K562 (cell line): Measurements from ENCODE around the gene NFE2. TPM values are rescaled to one million over a fixed set of nuclear protein-coding genes. Genes with fewer than 3 reads are reported as not detected.

Experiments used
- CHD1 ChIP-seq: fragments of 200-600 bp; sonication (generic); IDR thresholded peaks from one replicate; pipeline ENCODE4 v1.6.1; 2012; ENCODE audit warnings: mild to moderate bottlenecking, moderate library complexity, low read length, inconsistent platforms
- DPF2 ChIP-seq: fragments of 450-650 bp; IDR thresholded peaks from 2 replicates; pipeline ENCODE4 v1.6.1; 2016
- FOSL1 ChIP-seq: fragments of 200-800 bp; sonication (Bioruptor generic); conservative IDR thresholded peaks from 2 replicates; pipeline ENCODE4 v1.6.1; 2016; ENCODE audit warnings: missing genetic modification characterization, missing compliant biosample characterization
- FUS ChIP-seq: fragments of 200-400 bp; formaldehyde crosslinking; optimal IDR thresholded peaks from 2 replicates; pipeline ENCODE3; 2017; ENCODE audit warnings: low read depth, low read length
- MYBL2 ChIP-seq, 2 experiments: fragments of 450-650 bp in 1 of 2; sonication (generic) in 1 of 2; formaldehyde crosslinking in 1 of 2; IDR thresholded peaks; 2 replicates each; pipeline versions ENCODE4 v1.6.1 to v1.8.1; 2017 to 2022; ENCODE audit warnings: borderline replicate concordance in 1 of 2, inconsistent platforms in 1 of 2, low read depth in 1 of 2, mild to moderate bottlenecking in 1 of 2, missing genetic modification reagents in 1 of 2, moderate library complexity in 1 of 2
- NR3C1 ChIP-seq: sonication (generic); formaldehyde crosslinking; IDR thresholded peaks from 2 replicates; pipeline ENCODE4 v1.8.1; 2022; ENCODE audit warnings: missing genetic modification reagents
- PHB ChIP-seq: fragments of 250-450 bp; sonication (Bioruptor Pico); IDR thresholded peaks from 2 replicates; pipeline ENCODE4 v1.5.0; 2021
- PHF8 ChIP-seq: fragments of 200-600 bp; sonication (generic); IDR thresholded peaks from 2 replicates; pipeline ENCODE4 v1.6.1; 2012; ENCODE audit warnings: mixed run types, mild to moderate bottlenecking, inconsistent platforms, low read length, moderate library complexity, borderline replicate concordance
- PHTF2 ChIP-seq: fragments of 250-450 bp; sonication (Bioruptor Pico); IDR thresholded peaks from 2 replicates; pipeline ENCODE4 v1.5.0; 2021; ENCODE audit warnings: mild to moderate bottlenecking
- POLR2AphosphoS5 ChIP-seq: IDR thresholded peaks from 2 replicates; pipeline ENCODE4 v1.6.1; 2011; ENCODE audit warnings: mild to moderate bottlenecking, low read depth, low read length, moderate library complexity; ENCODE audit not compliant: control insufficient read depth, insufficient read depth
- RBM22 ChIP-seq: fragments of 200-400 bp; formaldehyde crosslinking; IDR thresholded peaks from 2 replicates; pipeline ENCODE4 v1.6.1; 2018; ENCODE audit warnings: low read length, low read depth; ENCODE audit not compliant: poor library complexity, severe bottlenecking
- SLC30A9 ChIP-seq: fragments of 250-450 bp; sonication (Bioruptor Pico); IDR thresholded peaks from 2 replicates; pipeline ENCODE4 v1.8.0; 2022; ENCODE audit warnings: mild to moderate bottlenecking, moderate library complexity
- SMARCE1 ChIP-seq: fragments of 450-650 bp; IDR thresholded peaks from 2 replicates; pipeline ENCODE4 v1.7.1; 2016; ENCODE audit warnings: mild to moderate bottlenecking
- ZKSCAN1 ChIP-seq: fragments of 150-350 bp; IDR thresholded peaks from 2 replicates; pipeline ENCODE4 v1.6.1; 2016; ENCODE audit warnings: low read depth, low read length
- ZNF174 ChIP-seq: fragments of 250-450 bp; sonication (Bioruptor Pico); IDR thresholded peaks from 2 replicates; pipeline ENCODE4 v1.4.0; 2020; ENCODE audit warnings: mild to moderate bottlenecking
- ZNF24 ChIP-seq: fragments of 450-650 bp; IDR thresholded peaks from 2 replicates; pipeline ENCODE4 v1.6.1; 2016
- polyA plus RNA-seq, 8 experiments: library from polyadenylated mRNA; depleted of rRNA in 4 of 8; stranded (reverse) in 5 of 8; unstranded in 3 of 8; fragments of >200 nt; fragmentation: Nextera tagmentation in 2 of 8; fragmentation: Illumina TruSeq in 1 of 8; extraction: Ambion mirVana in 2 of 8; extraction: Trizol in 1 of 8; gene quantifications; 2 replicates each; pipeline versions ENCODE4 v1.2.1 to v1.2.3, GENCODE V29; 2011 to 2014; ENCODE audit warnings: inconsistent platforms in 1 of 8, missing spikeins in 1 of 8
- total RNA-seq, 7 experiments: library from RNA; depleted of rRNA in 6 of 7; stranded (reverse); fragments of >200 nt in 6 of 7; fragmentation: Illumina TruSeq in 2 of 7; extraction: Trizol in 2 of 7; gene quantifications; 2 replicates each; pipeline versions ENCODE4 v1.2.1 to v1.2.3, GENCODE V29; 2011 to 2021; ENCODE audit warnings: low replicate concordance in 1 of 7
- TF ChIP-seq, protein P1 (sequence below): fragments of 250-450 bp; sonication (Bioruptor Pico); IDR thresholded peaks from 2 replicates; pipeline ENCODE4 v1.5.0; 2021
- TF ChIP-seq, protein P2 (sequence below): sonication (generic); formaldehyde crosslinking; IDR thresholded peaks from 2 replicates; pipeline ENCODE4 v1.5.0; 2020; ENCODE audit warnings: missing genetic modification reagents
- TF ChIP-seq, protein P3 (sequence below): fragments of 250-450 bp; sonication (Bioruptor Pico); IDR thresholded peaks from 2 replicates; pipeline ENCODE4 v1.8.0; 2021; ENCODE audit warnings: moderate library complexity, mild to moderate bottlenecking, inconsistent platforms
- TF ChIP-seq, protein P4 (sequence below), 2 experiments: IDR thresholded peaks; 2 replicates each; pipeline ENCODE4 v1.6.1; 2012; ENCODE audit warnings: improper control_type of control experiment in 2 of 2, low read depth in 2 of 2, low read length in 2 of 2, borderline replicate concordance in 1 of 2
- TF ChIP-seq, protein P5 (sequence below), 2 experiments: fragments of 450-650 bp in 1 of 2; sonication (generic) in 1 of 2; formaldehyde crosslinking in 1 of 2; IDR thresholded peaks in 1 of 2; conservative IDR thresholded peaks in 1 of 2; 2 replicates each; pipeline versions ENCODE4 v1.6.1 to v1.8.1; 2016 to 2023; ENCODE audit warnings: mild to moderate bottlenecking in 2 of 2, moderate library complexity in 2 of 2, inconsistent platforms in 1 of 2, missing genetic modification reagents in 1 of 2

Gene NFE2
- total and polyA plus RNA-seq, 9 of the 15 experiments (the other 6 are each of a cell fraction or from before 2014, with no cell fraction given), result 12.3 to 282 (median 208) TPM

DNA sequence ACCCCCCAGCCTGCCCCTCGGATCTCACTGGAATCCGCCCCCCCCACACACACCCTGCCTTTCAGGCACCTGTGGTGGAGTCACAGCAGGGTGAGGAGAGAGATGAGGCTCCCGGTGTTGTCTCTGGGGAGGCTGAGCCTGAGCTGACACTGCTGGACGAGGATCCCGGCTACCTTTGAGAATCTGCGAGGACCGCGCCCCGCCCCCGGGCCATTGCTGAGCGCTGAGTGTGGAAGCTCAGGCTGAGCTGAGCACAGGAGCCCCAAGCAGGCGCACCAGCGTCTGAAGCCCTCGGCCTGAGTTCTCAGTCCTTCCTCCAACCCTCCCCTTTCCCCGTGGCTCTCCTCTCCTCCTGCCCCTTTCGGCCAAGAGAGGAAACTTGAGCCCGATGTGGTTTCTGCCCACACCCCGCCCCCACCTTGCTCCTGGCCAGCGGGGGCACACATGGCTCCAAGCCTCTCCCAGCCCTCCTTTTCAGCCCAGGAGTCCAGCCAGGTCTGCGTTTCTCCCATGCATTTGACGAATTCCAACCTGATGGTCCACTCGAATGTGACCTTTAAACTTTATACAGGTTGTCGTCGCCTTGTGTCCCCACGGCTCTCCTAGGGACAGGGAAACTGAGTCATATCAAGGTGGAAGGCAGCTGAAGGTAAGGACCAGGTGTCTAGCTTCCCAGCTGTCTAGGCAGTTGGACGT lies at the start of gene NFE2 (continued):
- TF ChIP-seq PHF8 (peak; percentile 45; the same call in 1 of the 2 replicates), ZNF174 (CRISPR knock-in tag) (no peak; the same call in 1 of the 2 replicates), PHTF2 (CRISPR knock-in tag) (no peak), FUS (no peak), SLC30A9 (no peak), DPF2 (peak; percentile 71), PHB (CRISPR knock-in tag) (no peak), ZKSCAN1 (no peak), ZNF24 (0 out of 2 replicates have a peak, but pooled peaks have one; percentile 39), MYBL2 (IDR thresholded peaks at IDR 0.05; ENCODE audit: low read depth) (no peak), MYBL2 (CRISPR knock-in tag; IDR thresholded peaks at IDR 0.05; ENCODE audit: borderline replicate concordance) (no peak), RBM22 (no peak), CHD1 (peak; percentile 25), SMARCE1 (no peak; the same call in 1 of the 2 replicates), POLR2AphosphoS5 (peak; percentile 67; the same call in 1 of the 2 replicates), NR3C1 (no peak), FOSL1 (tag) (no peak)
- TF ChIP-seq, protein P1, sequence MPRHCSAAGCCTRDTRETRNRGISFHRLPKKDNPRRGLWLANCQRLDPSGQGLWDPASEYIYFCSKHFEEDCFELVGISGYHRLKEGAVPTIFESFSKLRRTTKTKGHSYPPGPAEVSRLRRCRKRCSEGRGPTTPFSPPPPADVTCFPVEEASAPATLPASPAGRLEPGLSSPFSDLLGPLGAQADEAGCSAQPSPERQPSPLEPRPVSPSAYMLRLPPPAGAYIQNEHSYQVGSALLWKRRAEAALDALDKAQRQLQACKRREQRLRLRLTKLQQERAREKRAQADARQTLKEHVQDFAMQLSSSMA (CRISPR knock-in tag), result no peak
- TF ChIP-seq, protein P2, sequence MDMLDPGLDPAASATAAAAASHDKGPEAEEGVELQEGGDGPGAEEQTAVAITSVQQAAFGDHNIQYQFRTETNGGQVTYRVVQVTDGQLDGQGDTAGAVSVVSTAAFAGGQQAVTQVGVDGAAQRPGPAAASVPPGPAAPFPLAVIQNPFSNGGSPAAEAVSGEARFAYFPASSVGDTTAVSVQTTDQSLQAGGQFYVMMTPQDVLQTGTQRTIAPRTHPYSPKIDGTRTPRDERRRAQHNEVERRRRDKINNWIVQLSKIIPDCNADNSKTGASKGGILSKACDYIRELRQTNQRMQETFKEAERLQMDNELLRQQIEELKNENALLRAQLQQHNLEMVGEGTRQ (CRISPR knock-in tag), result no peak
- TF ChIP-seq, protein P3, sequence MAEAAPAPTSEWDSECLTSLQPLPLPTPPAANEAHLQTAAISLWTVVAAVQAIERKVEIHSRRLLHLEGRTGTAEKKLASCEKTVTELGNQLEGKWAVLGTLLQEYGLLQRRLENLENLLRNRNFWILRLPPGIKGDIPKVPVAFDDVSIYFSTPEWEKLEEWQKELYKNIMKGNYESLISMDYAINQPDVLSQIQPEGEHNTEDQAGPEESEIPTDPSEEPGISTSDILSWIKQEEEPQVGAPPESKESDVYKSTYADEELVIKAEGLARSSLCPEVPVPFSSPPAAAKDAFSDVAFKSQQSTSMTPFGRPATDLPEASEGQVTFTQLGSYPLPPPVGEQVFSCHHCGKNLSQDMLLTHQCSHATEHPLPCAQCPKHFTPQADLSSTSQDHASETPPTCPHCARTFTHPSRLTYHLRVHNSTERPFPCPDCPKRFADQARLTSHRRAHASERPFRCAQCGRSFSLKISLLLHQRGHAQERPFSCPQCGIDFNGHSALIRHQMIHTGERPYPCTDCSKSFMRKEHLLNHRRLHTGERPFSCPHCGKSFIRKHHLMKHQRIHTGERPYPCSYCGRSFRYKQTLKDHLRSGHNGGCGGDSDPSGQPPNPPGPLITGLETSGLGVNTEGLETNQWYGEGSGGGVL, result no peak
- TF ChIP-seq, protein P4, sequence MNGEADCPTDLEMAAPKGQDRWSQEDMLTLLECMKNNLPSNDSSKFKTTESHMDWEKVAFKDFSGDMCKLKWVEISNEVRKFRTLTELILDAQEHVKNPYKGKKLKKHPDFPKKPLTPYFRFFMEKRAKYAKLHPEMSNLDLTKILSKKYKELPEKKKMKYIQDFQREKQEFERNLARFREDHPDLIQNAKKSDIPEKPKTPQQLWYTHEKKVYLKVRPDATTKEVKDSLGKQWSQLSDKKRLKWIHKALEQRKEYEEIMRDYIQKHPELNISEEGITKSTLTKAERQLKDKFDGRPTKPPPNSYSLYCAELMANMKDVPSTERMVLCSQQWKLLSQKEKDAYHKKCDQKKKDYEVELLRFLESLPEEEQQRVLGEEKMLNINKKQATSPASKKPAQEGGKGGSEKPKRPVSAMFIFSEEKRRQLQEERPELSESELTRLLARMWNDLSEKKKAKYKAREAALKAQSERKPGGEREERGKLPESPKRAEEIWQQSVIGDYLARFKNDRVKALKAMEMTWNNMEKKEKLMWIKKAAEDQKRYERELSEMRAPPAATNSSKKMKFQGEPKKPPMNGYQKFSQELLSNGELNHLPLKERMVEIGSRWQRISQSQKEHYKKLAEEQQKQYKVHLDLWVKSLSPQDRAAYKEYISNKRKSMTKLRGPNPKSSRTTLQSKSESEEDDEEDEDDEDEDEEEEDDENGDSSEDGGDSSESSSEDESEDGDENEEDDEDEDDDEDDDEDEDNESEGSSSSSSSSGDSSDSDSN (IDR thresholded peaks at IDR 0.05; ENCODE audit: borderline replicate concordance in 1 of 2, low read depth in 2 of 2, low read length in 2 of 2), result peak; percentile 93 to 99; a peak in 3 of 4 replicates
- TF ChIP-seq, protein P5, sequence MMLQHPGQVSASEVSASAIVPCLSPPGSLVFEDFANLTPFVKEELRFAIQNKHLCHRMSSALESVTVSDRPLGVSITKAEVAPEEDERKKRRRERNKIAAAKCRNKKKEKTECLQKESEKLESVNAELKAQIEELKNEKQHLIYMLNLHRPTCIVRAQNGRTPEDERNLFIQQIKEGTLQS (IDR thresholded peaks at IDR 0.05), result no peak
- TF ChIP-seq, protein P5 (CRISPR knock-in tag; conservative IDR thresholded peaks at IDR 0.05), result no peak
